ENCODE measurements around the gene KDM1A. TPM values are rescaled to one million over a fixed set of nuclear protein-coding genes. Genes with fewer than 3 reads are reported as not detected.
A peak's percentile ranks its signal among the peaks of the same experiment; 100 is the strongest.

Gene KDM1A
- total RNA-seq, 1 experiment from 2014 or later = 204 TPM

- WGBS (ENCODE audit: extremely low coverage, insufficient read length, low lambda C conversion rate) = no CpG with 5 or more reads among the region's 5 CpGs
- Mint-ChIP-seq H3K27me3 (ENCODE audit: low read depth) (no peaks in the 10 kb centered on the region), H3K4me3 (no peak overlapping the region), H3K4me1 (peaks cover 9 to 23% of the 10 kb centered on the region in 2 experiments), H3K27ac (peak overlapping the region in 2 of 3 experiments; percentile 2 to 4; a peak in 3 of 7 replicates), H3K9me3 (no peaks in the 10 kb centered on the region), H3K36me3 (ENCODE audit: insufficient read depth in 1 of 3, low read depth in 3 of 3) (peaks cover 4 to 24% (median 23%) of the 10 kb centered on the region in 3 experiments; a peak in 5 of 7 replicates)
- no peak overlapping the region for H3K27ac ChIP-seq (ENCODE audit: insufficient read length, low read depth, low read length)
- H3K9ac ChIP-seq (ENCODE audit: extremely low read depth, insufficient read length, low read length) = no peak overlapping the region
- H4K5ac ChIP-seq (ENCODE audit: insufficient read length, low read depth, low read length) = no peak overlapping the region
- H2BK120ac ChIP-seq (ENCODE audit: low read depth, low read length, poor library complexity, severe bottlenecking) = no peak overlapping the region
- H4K91ac ChIP-seq (ENCODE audit: insufficient read length, low read depth, low read length) = no peak overlapping the region
- H3K18ac ChIP-seq (ENCODE audit: insufficient read length, low read depth, low read length) = no peak overlapping the region
- H3K9me3 ChIP-seq (ENCODE audit: control insufficient read depth, low read depth, low read length) = no peaks in the 10 kb centered on the region
- H3K4me1 ChIP-seq (ENCODE audit: insufficient read depth, low read length) = peaks cover 3% of the 10 kb centered on the region
- H3K23ac ChIP-seq (ENCODE audit: insufficient read length, low read depth, low read length) = no peak overlapping the region
- no peak overlapping the region for H2BK20ac ChIP-seq (ENCODE audit: low read depth, low read length, poor library complexity, severe bottlenecking)
- H2AFZ ChIP-seq (ENCODE audit: low read length) = no peak overlapping the region
- H2BK12ac ChIP-seq (ENCODE audit: insufficient read length, low read depth, low read length) = no peak overlapping the region
- DNase-seq = no peak
- TF ChIP-seq CTCF (conservative IDR thresholded peaks at IDR 0.05) = no peak
- no peaks in the 10 kb centered on the region for H3K23me2 ChIP-seq (ENCODE audit: insufficient read length, low read depth, low read length, poor library complexity, severe bottlenecking)
- H3K56ac ChIP-seq (ENCODE audit: insufficient read length, low read depth, low read length) = no peak overlapping the region
- H2BK5ac ChIP-seq (ENCODE audit: insufficient read length, low read length) = no peak overlapping the region
- no peak overlapping the region for H3K14ac ChIP-seq (ENCODE audit: insufficient read depth, low read length)
- no peaks in the 10 kb centered on the region for H4K20me1 ChIP-seq (ENCODE audit: control insufficient read depth, insufficient read depth, insufficient read length)
- H3K79me2 ChIP-seq (ENCODE audit: insufficient read depth, low read length) = peaks cover 7% of the 10 kb centered on the region; the same call in 1 of the 2 replicates
- no peak overlapping the region for H3K4ac ChIP-seq (ENCODE audit: low read depth, low read length)
- no peak overlapping the region for H3K4me2 ChIP-seq (ENCODE audit: insufficient read depth, insufficient read length, low read length)
- H3T11ph ChIP-seq (ENCODE audit: low read length) = no peak overlapping the region
- H4K8ac ChIP-seq (replicated peaks; ENCODE audit: insufficient read length, low read depth, low read length) = no peak overlapping the region
- H2AK5ac ChIP-seq (ENCODE audit: insufficient read length, low read length) = no peak overlapping the region
- no peak overlapping the region for H2BK15ac ChIP-seq (ENCODE audit: low read depth, low read length)
- H3K27me3 ChIP-seq (ENCODE audit: insufficient read depth, low read length) = no peaks in the 10 kb centered on the region
- H3K79me1 ChIP-seq (ENCODE audit: insufficient read depth, low read depth, low read length, poor library complexity, severe bottlenecking) = peaks cover 11% of the 10 kb centered on the region
Measured at GRCh38 chr1:23110391-23110790, 91.1 kb downstream of the KDM1A start.

Measured in H9 (cell line).